Lower lobe of right lung (tissue), 2 donors: ENCODE results near the gene ERP29. TPM values are rescaled to one million over a fixed set of nuclear protein-coding genes. Genes with fewer than 3 reads are reported as not detected.
"Not testable (repeated sequence)": the region's sequence is repeated elsewhere in the genome, so short reads cannot be mapped to it uniquely, and the experiment has no call there.

Experiments
- ATAC-seq, 2 donors: fragments of 200-7000 bp; cut with Tn5 transposase; one replicate each; pipeline ENCODE4 v1.9.1; 2020 to 2022; ENCODE audit warnings: mild to moderate bottlenecking in 2 of 2, moderate library complexity in 2 of 2
- DNase-seq: peaks from one replicate; pipeline ENCODE4 v3.0.0-alpha.2; 2020
- H3K27ac ChIP-seq: fragments of 200-600 bp; one replicate; pipeline ENCODE4 v1.8.0; 2022
- H3K27me3 ChIP-seq: fragments of 200-600 bp; one replicate; pipeline ENCODE4 v1.8.0; 2022; ENCODE audit warnings: low read depth
- H3K36me3 ChIP-seq: fragments of 200-600 bp; one replicate; pipeline ENCODE4 v1.8.0; 2022; ENCODE audit warnings: mild to moderate bottlenecking
- H3K4me1 ChIP-seq: fragments of 200-600 bp; one replicate; pipeline ENCODE4 v1.8.0; 2022
- H3K4me3 ChIP-seq: fragments of 200-600 bp; one replicate; pipeline ENCODE4 v1.8.0; 2022; ENCODE audit warnings: mild to moderate bottlenecking
- H3K9me3 ChIP-seq: fragments of 200-600 bp; one replicate; pipeline ENCODE4 v1.8.0; 2022
- intact Hi-C: fragments of 100-400 bp; cut with DNase I; formaldehyde crosslinking; loops from one replicate; pipeline ENCODE4 v1.11.0; 2022
- total RNA-seq: library from RNA; stranded (reverse); fragmentation: NEBNext Ultra II Directional; extraction: Animal tissue kit (Norgen Biotek cat#: 25700); gene quantifications from one replicate; pipeline ENCODE4 v1.2.1, GENCODE V29; 2021
- TF ChIP-seq, protein P1 (sequence below): fragments of 200-600 bp; IDR thresholded peaks from one replicate; pipeline ENCODE4 v1.8.0; 2022; ENCODE audit warnings: antibody characterized with exemption, mild to moderate bottlenecking
- donor health status: DM: no; HTN: yes; CAD: no; lungs with severe emphysema.

Gene ERP29
- total RNA-seq, 1 donor from 2014 or later = 152 TPM

DNA sequence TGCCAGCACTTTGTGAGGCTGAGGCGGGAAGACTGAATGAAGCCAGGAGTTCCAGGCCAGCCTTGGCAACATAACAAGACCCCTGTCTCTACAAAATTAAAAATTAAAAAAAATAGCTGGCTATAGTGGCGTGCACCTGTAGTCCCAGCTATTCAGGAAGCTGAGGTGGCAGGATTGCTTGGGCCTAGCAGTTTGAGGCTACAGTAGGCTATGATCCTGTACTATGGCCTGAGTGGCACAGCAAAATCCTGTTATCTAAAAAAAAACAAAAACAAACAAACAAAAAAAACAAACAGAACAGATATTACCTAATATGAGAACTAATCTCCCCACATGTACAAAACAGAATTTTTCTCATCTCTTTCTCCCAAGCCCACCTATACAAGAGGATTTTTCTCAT, 15.9 kb upstream of the ERP29 start:
- intact Hi-C loops = no loop called here
- peaks cover 20% of the 10 kb centered on the region for H3K4me1 ChIP-seq
- ATAC-seq = no peak
- TF ChIP-seq, protein P1, sequence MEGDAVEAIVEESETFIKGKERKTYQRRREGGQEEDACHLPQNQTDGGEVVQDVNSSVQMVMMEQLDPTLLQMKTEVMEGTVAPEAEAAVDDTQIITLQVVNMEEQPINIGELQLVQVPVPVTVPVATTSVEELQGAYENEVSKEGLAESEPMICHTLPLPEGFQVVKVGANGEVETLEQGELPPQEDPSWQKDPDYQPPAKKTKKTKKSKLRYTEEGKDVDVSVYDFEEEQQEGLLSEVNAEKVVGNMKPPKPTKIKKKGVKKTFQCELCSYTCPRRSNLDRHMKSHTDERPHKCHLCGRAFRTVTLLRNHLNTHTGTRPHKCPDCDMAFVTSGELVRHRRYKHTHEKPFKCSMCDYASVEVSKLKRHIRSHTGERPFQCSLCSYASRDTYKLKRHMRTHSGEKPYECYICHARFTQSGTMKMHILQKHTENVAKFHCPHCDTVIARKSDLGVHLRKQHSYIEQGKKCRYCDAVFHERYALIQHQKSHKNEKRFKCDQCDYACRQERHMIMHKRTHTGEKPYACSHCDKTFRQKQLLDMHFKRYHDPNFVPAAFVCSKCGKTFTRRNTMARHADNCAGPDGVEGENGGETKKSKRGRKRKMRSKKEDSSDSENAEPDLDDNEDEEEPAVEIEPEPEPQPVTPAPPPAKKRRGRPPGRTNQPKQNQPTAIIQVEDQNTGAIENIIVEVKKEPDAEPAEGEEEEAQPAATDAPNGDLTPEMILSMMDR = no peak
- H3K27me3 ChIP-seq = no peaks in the 10 kb centered on the region
- H3K4me3 ChIP-seq = no peak overlapping the region
- no peak overlapping the region for H3K27ac ChIP-seq
- no peaks in the 10 kb centered on the region for H3K36me3 ChIP-seq
- no peaks in the 10 kb centered on the region for H3K9me3 ChIP-seq
- DNase-seq = no peak

DNA sequence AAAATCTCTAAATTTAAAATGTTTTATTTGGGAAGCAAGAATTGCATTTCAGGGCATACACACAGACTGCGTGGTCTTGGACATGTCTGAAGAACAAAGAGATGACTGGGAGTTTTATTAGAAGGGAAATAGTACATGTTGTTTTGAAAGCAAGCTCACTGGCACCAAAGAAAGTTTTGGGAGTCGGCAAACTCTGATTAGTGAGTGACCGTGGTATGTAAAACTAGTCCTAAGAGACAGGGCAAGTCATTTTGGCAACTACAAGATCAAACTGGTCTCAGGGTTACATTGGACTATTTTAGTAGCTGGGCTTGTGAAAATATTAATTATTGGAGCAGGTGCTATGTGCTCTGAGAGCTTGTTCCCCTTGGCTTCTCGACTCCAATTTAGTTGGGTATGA, 15.2 kb upstream of the ERP29 start:
- H3K27ac ChIP-seq = no peak overlapping the region
- peaks cover 20% of the 10 kb centered on the region for H3K4me1 ChIP-seq

DNA sequence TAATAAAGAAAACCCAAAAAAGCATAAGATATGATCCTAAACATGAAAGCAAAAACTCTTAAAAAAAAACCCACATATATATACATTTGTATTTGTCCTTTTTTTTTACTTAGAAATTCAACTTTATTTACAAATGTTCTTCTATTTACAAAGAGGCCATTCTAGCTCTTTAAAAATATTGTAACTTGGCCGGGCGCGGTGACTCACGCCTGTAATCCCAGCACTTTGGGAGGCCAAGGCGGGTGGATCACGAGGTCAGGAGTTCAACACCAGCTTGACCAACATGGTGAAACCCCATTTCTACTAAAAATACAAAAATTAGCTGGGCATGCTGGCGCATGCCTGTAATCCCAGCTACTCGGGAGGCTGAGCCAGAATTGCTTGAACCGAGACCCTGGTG, 14.1 kb upstream of the ERP29 start:
- DNase-seq, H3K36me3 ChIP-seq, H3K4me3 ChIP-seq, H3K27me3 ChIP-seq, H3K9me3 ChIP-seq, H3K27ac ChIP-seq, ATAC-seq, intact Hi-C loops: not testable (repeated sequence)
- peaks cover 20% of the 10 kb centered on the region for H3K4me1 ChIP-seq

More for the DNA sequence above, 15.2 kb upstream of the ERP29 start:
- TF ChIP-seq, protein P1 = no peak
- H3K36me3 ChIP-seq = no peaks in the 10 kb centered on the region
- intact Hi-C loops = no loop called here
- H3K27me3 ChIP-seq = no peaks in the 10 kb centered on the region
- DNase-seq (no peak), ATAC-seq (no peak)
- H3K9me3 ChIP-seq = no peaks in the 10 kb centered on the region
- no peak overlapping the region for H3K4me3 ChIP-seq

DNA sequence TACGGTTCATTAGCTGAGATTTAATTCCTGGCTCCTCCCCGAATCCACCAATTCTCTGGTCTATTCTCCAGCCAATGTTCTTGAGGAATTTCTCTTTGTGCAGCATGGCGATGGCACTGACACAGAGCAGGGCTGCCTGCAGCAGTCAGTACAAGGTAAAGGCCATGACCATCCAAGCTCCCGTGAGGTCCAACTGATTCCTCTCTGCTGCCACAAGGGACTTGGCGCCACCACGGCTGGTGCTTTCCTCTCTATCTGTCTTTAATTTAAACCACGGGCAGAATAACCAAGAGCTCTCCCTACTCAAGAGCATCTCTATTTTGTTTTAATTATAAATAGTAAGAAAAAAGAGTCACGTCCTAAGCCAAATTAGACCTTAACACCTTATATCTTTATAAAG, 12.4 kb upstream of the ERP29 start:
- Histone ChIP-seq H3K36me3 (no peaks in the 10 kb centered on the region), H3K27me3 (no peaks in the 10 kb centered on the region), H3K9me3 (no peaks in the 10 kb centered on the region), H3K4me3 (no peak overlapping the region), H3K27ac (no peak overlapping the region), H3K4me1 (peaks cover 12% of the 10 kb centered on the region)
- intact Hi-C loops = no loop called here
- TF ChIP-seq, protein P1 = no peak
- ATAC-seq (no peak), DNase-seq (no peak)

DNA sequence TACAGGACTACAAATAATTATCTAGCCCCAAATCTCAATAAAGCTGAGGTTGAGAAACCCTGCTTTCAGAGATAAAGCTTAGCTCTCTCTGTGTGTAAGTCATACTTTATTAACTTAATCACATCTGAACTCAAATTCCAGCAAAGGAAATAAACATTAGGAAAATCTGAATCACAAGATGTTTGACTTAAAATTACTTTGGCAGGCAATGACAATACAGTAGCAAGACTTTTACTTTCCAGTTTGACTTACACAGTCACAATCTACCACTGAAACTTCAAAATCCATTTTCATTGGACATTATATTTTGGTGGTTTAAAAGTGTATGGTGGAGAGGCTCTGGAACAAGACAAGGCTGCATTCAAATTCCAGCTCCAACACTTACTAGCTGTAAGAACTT, 11.7 kb upstream of the ERP29 start:
- no peak for DNase-seq
- Histone ChIP-seq H3K27ac (peak overlapping the region; percentile 25), H3K27me3 (no peaks in the 10 kb centered on the region), H3K4me3 (peak overlapping the region; percentile 10), H3K36me3 (no peaks in the 10 kb centered on the region), H3K4me1 (peaks cover 12% of the 10 kb centered on the region), H3K9me3 (no peaks in the 10 kb centered on the region)
- intact Hi-C loops = no loop called here
- no peak for ATAC-seq
- TF ChIP-seq, protein P1 = no peak

DNA sequence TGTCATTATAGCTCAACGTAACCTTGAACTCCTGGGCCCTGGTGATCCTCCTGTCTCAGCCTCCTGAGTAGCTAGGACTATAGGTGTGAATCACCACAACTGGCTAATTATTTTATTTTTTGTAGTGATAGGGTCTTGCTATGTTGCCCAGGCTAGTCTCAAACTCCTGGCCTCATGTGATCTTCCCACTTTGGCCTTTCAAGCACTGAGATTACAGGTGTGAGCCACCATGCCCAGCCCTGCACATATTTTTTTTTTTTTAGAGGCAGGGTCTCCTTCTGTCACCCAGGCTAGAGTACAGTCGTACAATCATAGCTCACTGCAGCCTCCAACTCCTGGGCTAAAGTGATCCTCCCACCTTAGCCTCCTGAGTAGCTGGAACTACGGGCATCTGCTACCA, 9.2 kb upstream of the ERP29 start:
- Histone ChIP-seq H3K4me3 (no peak overlapping the region), H3K9me3 (no peaks in the 10 kb centered on the region), H3K4me1 (peaks cover 12% of the 10 kb centered on the region), H3K27ac (no peak overlapping the region), H3K27me3 (no peaks in the 10 kb centered on the region), H3K36me3 (no peaks in the 10 kb centered on the region)
- intact Hi-C loops = no loop called here
- ATAC-seq (no peak), DNase-seq (no peak)
- TF ChIP-seq, protein P1 = no peak
